Inflammatory macrophage treated with lipopolysaccharide for 4 hours (primary cell): ENCODE results near the gene TMCC3.
"Not testable (repeated sequence)": the region's sequence is repeated elsewhere in the genome, so short reads cannot be mapped to it uniquely, and the experiment has no call there.

ENCODE experiments used
- DNase-seq: peaks from one replicate; pipeline ENCODE4 v3.0.0-alpha.2; 2020

The TMCC3 gene

GRCh38 chr12:94631058-94631457, 19.3 kb downstream of the TMCC3 start:
- no peak for DNase-seq

- DNase-seq = no peak
Observed at GRCh38 chr12:94628819-94629472, 21.4 kb downstream of the TMCC3 start.

GRCh38 chr12:94628369-94628768, 22.0 kb downstream of the TMCC3 start:
- DNase-seq = no peak

GRCh38 chr12:94625531-94625930, 24.8 kb downstream of the TMCC3 start:
- DNase-seq = no peak

GRCh38 chr12:94623161-94623920, 27.0 kb downstream of the TMCC3 start:
- no peak for DNase-seq

- no peak for DNase-seq
Observed at GRCh38 chr12:94622475-94622874, 27.9 kb downstream of the TMCC3 start.

GRCh38 chr12:94621662-94622359, 28.5 kb downstream of the TMCC3 start:
- peak; percentile 88 for DNase-seq

GRCh38 chr12:94620621-94621020, 29.7 kb downstream of the TMCC3 start:
- no peak for DNase-seq

- DNase-seq = peak; percentile 58
Observed at GRCh38 chr12:94618995-94619695, 31.2 kb downstream of the TMCC3 start.

- DNase-seq = no peak
Observed at GRCh38 chr12:94617101-94617500, 33.3 kb downstream of the TMCC3 start.

GRCh38 chr12:94616203-94616729, 34.1 kb downstream of the TMCC3 start:
- DNase-seq = peak; percentile 32

- DNase-seq = peak; percentile 82
Observed at GRCh38 chr12:94615260-94616181, 34.8 kb downstream of the TMCC3 start.

GRCh38 chr12:94614288-94614721, 36.1 kb downstream of the TMCC3 start:
- no peak for DNase-seq

- DNase-seq = no peak
Observed at GRCh38 chr12:94609917-94610443, 40.4 kb downstream of the TMCC3 start.

- DNase-seq = not testable (repeated sequence)
Observed at GRCh38 chr12:94606810-94607209, 43.5 kb downstream of the TMCC3 start.

- no peak for DNase-seq
Observed at GRCh38 chr12:94604366-94604698, 46.0 kb downstream of the TMCC3 start.

- peak; percentile 23 for DNase-seq
Observed at GRCh38 chr12:94603434-94604365, 46.7 kb downstream of the TMCC3 start.

GRCh38 chr12:94602024-94602423, 48.3 kb downstream of the TMCC3 start:
- no peak for DNase-seq

GRCh38 chr12:94601307-94601706, 49.0 kb downstream of the TMCC3 start:
- DNase-seq = not testable (repeated sequence)

- no peak for DNase-seq
Observed at GRCh38 chr12:94599189-94599588, 51.2 kb downstream of the TMCC3 start.
